NCI-H748 (cell line): Measurements from ENCODE around the gene SLC12A7.
A peak's percentile ranks its signal among the peaks of the same experiment; 100 is the strongest.

Experiments used
- DNase-seq: peaks from one replicate; lab custom pipeline; 2025; ENCODE audit not compliant: unreplicated experiment; lab: John Stamatoyannopoulos, UW

Gene SLC12A7

DNA sequence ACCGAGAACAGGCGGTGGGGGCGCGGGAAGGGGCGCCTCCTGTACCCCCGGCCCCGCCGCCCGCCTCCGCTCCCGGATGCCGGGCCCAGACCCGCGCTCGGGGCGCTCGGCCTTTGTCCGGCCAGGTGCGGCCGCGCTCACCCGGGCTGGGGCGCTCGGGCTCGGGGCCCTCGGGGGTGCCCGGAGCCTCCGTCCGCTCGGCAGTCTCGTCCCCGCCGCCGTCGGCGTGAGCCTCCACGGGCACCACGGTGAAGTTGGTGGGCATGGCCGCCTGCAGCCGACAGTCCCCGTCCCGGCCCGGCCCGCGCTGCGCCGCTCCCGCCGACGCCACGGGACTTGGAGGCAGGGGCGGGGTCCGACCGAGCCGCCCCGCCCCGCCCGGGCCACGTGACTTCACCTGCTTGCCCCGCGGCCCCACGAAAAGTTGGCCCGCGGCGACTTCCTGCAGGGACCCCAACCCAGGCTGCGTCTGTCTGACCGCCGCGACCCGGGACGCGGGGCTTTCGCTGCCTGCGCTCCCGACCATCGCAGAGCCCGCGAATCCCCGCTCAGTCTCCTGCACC, at the start of gene SLC12A7:
Gene SLC12A7, minus strand, starts transcription at position 337 of the 563 bp plus-strand sequence. Its CDS starts 72 bp downstream, at position 265.
- peak; percentile 85 for DNase-seq

DNA sequence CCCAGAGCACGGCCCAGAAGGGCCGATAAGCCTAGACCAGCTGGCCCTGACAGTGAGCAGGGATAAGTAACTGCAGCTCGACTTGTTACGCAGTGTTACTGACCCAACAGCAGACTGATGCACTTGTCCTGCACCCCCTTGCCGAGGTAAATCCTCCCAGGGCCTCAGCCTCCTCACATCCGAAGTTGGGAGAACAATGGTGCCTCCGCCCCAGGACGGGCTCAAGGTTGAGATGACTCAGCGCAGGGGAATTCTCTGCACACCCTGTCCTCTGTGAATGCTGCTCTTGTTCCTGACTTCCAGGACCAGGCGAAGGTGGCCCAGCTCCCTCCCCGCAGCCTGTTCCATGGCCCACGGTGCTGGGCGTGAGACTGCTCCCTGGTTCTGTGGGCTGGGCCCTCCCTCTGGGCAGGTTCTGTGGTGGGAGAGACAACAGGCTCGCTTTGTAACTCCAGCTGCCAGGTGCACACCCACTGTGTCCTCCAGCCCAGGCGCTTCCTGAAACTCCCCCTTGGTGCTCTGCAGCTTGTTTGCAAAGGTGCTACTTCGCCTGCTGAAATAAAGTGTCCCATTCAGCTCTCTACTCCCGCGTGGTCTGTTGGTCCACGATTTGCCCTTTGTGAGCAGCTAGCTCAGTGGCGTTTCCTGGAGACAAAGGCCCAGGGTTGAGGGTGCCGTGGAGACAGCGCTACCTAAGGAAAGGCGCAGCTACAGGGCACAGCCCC, 49.4 kb upstream of the SLC12A7 start:
- DNase-seq = peak; percentile 50

DNA sequence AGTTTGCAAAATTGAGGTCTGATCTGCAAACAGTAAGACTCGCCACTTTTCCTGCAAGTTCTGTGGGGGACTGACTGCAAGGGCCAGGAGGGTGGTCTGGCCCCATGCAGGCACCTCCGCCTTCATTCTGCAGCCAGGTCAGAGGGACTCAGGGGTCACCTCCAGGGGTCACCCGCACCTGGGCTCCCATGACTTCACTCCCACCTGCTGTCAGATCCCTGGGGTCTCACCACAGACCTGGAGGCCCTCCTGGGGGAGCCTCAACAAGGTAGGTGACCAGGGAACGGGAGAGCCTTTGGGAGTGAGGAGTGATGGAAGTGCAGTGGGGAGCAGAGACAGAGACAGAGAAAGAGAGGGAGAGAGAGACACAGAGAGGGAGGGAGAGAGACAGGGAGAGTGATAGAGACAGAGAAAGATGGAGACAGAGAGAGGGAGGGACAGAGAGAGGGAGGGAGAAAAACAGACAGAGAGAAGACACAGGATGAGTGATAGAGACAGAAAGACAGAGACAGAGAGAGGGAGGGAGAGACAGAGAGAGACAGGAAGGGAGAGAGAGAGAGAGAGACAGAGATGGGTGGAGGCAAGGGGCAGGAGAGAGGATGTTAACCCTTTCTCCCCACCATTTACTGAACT, 48.0 kb upstream of the SLC12A7 start:
- DNase-seq = no peak

DNA sequence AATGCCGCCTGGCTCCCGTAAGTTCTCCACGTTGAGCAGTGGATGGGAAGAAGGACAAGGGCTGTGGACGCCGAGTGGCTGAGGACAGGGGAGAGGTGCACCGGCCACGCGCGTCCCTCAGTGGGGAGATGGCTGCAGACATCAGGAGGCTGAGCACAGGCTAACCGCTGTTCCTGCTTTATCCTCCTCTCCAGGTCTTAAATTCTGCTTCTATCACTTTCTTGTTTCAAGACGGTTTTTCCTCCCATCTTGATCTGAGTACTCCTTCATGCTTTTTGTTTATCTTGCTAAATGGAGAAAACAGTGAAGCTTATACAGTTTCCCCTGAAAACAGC, 47.4 kb upstream of the SLC12A7 start:
- no peak for DNase-seq

DNA sequence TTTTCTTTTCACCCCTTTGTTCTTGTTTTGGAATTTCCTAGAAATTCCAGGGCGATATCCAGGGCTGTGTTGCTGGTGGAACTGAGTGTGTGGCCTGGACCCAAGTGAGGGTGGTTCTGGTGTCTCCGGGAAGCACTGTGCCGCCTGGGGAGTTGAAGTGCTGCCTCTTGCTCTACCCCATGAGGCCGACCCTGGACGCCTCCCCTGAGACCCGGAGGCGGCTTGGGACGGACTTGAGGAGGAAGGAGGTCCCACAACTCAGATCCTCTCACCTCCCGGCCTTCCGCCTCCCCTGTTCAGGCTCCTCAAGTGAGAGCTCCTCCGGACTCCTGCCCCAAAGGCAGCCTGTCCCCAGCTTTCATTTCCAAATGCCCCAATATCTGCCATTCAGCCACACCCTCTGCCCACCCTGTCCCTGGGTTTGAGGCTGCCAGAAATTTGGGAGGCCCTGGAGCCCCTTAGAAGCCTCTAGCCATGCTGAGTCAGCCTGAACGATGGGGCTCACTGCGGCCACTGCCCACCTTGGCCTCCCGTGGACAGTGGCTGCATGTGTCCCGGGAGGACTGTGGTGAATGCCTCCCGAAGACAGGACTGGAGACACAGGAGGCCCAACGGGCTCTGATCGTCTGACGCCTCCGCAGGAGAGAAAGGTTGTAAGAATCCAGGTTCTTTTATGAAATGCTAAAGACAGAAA, 46.9 kb upstream of the SLC12A7 start:
- no peak for DNase-seq

DNA sequence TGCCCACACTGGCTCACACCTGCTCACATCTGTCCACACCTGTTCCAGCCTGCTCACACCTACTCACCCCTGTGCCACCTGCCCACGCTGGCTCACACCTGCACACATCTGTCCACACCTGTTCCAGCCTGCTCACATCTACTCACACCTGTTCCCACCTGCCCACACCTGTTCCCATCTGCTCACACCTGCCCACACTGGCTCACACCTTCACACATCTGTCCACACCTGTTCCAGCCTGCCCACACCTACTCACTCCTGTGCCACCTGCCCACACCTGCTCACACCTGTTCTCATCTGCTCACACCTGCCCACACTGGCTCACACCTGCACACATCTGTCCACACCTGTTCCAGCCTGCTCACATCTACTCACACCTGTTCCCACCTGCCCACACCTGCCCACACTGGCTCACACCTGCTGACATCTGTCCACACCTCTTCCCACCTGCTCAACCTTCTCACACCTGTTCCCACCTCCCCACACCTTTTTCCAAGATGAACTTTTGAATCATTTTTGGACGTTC, 45.7 kb upstream of the SLC12A7 start:
- DNase-seq = peak; percentile 56

DNA sequence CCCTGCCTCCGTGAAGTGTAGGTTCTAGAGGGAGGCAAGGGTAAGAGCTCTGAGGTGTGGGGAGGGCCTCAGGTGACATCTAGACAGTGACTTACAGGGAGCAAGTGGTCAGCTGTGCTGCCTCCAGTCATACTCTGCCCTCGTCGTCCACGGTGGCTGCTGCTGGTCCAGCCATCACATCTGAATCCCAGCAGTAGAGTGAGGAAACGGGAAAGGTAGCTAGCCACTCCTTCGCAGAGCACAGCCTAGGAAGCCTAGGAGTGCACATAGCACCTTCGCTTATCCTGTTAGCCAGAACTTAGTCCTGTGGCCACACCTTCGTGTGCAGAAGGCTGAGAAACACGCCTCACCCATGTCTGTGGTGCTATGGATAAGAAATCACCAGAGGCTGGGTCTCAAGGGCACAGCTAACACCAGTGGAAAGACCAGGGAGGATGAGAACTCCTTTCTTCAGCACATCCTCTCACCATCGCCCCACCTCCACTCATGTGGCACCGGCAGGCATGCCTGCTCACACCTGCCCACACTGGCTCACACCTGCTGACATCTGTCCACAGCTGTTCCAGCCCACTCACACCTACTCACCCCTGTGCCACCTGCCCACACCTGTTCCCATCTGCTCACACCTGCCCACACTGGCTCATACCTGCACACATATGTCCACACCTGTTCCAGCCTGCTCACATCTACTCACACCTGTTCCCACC, 45.0 kb upstream of the SLC12A7 start:
- DNase-seq = peak; percentile 56

DNA sequence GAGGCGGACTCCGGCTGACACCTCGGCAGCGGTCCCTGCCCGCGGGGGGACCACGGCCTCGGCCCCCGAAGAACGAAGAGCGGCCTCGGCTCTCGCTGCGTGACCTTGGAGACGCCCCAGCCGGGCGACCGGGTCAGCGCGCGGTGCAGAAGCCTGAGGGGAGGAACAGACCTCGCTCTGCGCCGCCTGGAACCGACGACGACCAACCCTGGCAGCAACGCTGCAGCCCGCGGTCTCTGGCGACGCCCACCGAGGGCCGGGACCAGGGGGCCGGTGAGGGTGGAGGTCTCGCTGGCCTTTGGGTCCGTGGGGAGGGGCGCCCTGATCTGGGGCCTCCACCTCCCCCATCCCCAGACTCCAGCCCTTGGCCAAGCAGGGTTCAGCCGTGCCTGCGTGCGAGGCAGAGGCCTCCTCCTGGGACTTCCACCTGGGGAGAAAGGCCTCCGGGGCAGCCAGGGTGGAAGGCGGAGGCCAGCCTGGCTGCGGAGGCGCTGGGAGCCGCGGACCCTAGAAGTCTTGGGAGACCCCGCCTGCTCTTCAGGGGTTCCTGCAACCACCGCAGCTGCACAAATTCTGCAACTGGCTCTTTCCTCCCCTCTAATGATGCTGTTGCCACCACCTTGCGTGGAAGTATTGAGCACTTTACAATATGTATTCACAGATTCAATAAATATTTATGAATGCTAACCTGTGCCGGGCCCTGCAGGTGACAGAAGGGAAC, 44.3 kb upstream of the SLC12A7 start:
- DNase-seq = peak; percentile 68

DNA sequence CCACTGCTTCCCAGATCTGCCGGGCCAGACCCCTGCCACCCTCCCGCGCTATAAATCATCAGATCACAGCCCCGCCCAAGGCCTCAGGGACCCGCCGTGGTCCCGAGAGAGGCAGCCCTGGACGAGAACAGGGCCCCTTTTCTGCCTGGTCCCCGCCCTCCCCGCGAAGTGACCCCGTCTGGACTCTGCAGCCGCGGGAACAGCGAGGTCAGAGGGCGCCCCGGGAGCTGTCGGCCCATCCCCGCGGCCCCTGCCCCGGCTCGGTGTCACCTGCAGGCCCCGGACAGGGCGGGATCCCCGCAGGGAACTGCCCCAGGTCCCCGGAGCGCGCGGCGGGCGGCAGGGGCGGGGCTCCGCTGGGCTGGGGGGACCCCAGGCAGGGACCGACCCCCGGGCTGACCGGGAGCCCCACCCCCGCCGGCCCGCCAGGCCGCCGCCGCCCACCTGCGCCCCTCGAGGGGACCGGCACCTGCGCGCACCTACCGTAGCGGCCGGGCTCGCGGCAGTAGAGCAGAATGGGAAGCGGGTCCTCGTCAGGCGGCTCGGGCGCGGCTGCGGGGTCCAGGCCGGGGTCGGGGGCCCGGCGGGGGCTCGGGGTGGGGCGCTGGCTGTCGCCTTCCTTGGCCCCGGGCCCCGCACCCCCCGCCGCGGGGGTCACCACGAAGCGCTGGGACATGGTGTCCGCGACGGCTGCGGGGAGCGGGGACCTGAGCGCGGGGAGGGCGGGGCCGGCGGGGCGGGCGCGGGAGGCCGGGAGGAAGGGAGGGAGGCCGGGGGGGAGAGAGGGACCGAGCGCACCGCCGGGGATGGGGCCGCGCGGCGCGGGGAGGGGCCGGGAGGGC, 43.5 kb upstream of the SLC12A7 start:
- peak; percentile 78 for DNase-seq

DNA sequence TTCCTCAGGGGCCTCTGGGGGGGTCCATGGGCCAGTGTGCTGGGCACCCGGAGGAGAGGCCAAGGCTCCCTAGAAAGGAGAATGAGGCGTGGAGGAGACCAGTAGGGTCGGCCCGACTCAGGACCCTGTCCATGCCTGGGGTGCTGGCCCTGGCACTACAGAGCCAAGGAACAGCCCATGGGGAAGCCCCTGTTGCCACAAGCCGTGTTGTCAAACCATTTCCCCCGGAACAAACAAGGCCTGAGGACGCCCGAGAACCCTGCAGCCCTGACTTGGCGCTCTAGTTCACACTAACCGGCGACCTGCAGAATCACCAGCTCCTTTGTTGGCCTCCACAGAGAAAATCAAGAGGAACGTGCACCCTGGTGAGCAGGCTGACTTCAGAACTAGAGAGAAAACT, 41.6 kb upstream of the SLC12A7 start:
- no peak for DNase-seq

DNA sequence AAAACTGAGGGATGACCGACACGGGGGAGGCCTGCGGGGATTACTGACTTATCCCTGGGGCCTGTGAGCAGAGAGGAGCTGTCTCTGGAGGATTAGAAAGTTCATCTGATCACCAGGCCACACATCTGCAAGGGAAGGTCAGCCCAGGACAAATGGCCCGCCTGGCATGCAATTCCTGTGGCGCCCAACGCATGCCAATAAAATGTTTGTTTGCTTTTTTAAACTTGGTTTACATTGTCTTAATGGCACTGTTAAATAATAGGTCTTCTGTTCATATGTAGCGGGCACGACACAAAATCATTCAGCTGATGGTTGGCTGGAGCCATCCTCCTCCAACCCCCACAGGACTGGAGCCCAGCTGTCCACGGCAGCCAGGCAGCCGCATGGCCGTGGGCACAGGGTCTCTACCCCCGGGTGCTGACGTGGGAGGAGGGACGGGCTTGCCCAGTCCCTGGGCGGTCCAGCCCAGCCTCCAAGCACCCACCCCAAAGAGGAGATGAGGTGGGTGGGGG, 41.0 kb upstream of the SLC12A7 start:
- peak; percentile 85 for DNase-seq

DNA sequence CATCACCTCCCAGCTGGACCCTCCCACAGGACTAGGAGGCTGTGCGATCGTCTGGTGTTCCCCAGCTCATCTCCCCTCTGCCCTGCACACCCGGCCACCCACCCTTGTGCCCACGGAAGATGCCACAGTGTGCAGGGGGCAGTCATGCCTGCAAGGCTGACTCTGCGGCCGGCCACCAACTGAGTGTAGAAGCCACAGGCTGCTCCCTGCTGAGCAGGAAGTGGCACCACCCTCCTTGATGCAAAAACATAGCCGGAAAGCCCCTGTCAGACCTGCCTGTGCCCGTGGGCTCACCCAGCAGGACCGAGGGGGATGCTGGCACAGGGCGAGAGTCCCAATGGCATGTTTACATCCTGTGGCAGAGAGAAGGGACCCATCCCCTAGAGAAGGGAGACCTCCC, 40.3 kb upstream of the SLC12A7 start:
- no peak for DNase-seq

DNA sequence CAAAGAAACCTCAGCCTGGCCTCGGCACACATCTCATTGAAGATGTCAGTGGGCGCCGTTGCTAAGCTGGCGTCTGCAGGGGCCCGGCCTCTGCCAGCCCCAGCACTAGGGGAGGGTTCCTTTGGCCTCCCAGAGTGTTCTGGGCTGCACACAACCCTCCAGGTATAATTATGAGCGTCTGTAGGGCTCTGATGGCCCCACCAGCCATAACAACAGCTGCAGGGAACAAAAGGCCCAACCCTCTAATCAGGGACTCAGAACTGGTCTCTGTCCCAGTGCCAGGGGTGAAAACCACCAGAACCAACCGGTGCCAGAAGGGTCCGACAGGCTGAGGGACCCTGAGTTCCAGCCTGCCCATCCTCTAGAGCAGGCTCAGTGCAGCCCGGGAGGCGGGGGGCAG, 39.5 kb upstream of the SLC12A7 start:
- peak; percentile 74 for DNase-seq

DNA sequence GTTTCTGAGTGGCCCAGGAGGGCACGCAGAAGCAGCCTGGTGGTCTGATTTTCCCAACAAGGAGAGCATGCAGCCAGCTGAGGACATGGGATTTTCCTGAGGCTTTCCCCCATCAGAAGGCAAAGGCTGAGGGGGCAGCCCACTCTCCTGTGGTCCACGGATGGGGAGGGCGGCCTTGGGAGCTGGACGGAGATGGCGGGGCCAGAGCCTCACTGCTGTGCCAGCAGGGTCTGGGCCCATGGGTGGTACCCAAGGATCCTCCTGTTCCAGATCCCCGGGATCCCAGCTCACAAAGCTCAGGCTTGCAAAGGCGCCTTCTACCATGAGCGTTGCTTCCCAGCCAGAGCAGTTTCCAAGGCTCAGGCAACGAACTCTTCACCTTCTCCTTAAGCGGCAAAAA, 39.0 kb upstream of the SLC12A7 start:
- no peak for DNase-seq

DNA sequence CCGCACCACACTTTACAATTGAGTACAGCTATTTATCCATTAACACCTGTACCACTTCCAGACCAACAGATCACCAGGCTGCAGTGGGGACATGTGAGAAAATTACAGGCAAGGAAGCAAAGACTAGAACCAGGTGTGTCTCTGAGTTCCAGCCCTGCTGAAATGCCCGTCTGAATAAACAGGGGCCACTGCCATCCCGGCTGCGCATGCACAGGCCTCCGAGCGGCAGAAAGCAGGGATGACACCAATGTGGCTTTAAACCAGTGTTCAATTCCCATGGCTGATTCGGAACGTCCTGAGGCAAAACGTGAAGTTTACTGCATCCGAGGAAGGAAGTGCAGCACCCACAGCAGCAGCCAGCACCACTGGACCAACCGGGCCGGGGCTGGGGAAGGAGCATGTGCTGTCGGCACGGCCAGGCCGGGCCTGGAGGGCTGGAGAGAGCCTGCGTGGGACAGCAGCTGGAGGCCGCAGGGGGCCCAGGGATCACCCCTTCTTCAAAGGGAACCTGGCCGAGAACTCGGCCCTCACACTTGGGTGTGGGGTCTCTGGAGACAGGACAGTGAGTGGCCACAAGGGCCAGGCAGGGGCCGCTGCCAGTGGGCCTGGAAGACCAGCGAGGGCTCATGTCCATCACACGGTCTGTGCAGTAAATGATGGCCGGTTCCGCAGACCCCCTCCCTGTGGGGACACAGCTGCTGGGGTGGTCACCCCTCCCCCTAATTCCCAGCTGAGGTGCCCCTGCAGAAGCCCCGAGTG, 33.0 kb upstream of the SLC12A7 start:
- no peak for DNase-seq

DNA sequence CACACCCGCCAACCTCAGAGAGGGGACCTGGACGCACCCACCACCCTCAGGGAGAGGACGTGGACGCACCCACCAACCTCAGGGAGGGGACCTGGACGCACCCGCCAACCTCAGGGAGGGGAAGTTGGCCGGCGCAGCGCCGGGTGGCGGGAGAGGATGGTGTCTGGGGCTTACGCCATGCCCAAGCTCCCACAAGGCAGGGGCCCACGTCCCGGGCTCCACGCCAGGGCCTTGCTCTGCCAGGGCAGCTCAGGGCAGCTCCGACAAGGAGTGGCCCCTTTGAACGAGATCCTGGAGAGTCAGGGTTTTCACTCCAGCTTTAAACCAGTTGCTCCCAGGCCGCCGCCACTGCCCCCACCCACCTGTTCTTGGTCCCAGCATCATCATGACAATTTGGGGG, 32.2 kb upstream of the SLC12A7 start:
- no peak for DNase-seq

DNA sequence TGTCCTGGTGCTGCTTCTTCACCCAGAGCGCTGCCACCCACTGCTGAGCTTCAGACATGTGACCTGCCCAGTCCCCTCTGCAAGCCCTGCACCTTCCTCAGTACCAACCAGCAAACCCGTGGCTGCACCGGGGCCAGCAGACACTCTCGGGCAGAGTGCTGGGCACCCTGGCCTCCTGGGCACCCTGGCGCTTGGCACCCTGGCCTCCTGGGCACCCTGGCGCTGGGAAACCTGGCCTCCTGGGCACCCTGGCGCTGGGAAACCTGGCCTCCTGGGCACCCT, 31.7 kb upstream of the SLC12A7 start:
- no peak for DNase-seq

DNA sequence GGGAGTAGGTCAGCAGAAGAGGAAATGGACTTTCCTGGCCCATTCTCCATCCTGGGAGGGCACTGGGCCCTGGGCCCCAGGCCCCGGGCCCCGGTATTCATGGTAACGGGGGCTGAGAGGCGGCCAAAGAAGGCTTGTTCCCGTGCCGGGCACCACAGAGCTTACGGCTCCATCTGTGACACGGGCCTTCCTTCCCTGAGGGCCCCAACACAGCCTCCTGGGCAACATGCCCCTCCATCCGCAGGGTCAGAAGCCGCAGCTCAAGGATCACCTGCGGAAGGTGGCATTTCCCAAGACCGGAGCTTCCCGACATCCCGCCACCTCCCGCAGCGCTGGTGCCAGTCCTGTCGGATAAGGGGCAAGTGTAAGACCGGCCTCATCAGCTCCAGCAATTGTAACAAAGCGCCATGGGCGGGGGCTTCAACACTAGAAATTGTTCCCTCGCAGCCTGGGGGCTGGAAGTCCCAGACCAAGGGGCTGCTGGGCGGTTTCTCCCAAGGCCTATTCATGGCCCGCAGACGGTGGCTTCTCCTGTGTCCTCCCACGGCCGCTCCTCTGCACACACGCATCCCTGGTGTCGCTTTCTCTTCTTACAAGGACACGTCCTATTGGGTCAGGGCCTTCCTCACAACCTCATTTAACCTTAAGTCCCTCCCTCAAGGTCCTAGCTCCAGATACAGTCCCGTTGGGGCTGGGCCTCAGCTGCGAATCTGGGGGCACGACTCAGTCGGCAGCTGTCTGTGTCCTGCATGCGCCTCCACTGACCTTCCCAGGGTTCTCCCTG, 31.2 kb upstream of the SLC12A7 start:
- no peak for DNase-seq
